Duodenal mucosa (tissue), 2 donors: ENCODE data around the gene CWC25.
A peak's percentile ranks its signal among the peaks of the same experiment; 100 is the strongest.
"Not testable (repeated sequence)": the region's sequence is repeated elsewhere in the genome, so short reads cannot be mapped to it uniquely, and the experiment has no call there.

Experiments used
- H3K27ac ChIP-seq: one replicate; pipeline ENCODE4 v1.7.0; 2013; ENCODE audit warnings: low read depth, low read length
- H3K27me3 ChIP-seq, 2 donors: one replicate each; pipeline ENCODE4 v1.7.0; 2013; ENCODE audit warnings: low read length in 2 of 2, control low read depth in 1 of 2; ENCODE audit not compliant: insufficient read depth in 2 of 2, control insufficient read depth in 1 of 2
- H3K36me3 ChIP-seq, 2 donors: one replicate each; pipeline ENCODE4 v1.7.0; 2013; ENCODE audit warnings: low read length in 2 of 2, control low read depth in 1 of 2; ENCODE audit not compliant: insufficient read depth in 2 of 2, control insufficient read depth in 1 of 2
- H3K4me1 ChIP-seq, 2 donors: one replicate each; pipeline ENCODE4 v1.7.0; 2013; ENCODE audit warnings: low read length in 2 of 2, control low read depth in 1 of 2; ENCODE audit not compliant: insufficient read depth in 2 of 2, control insufficient read depth in 1 of 2
- H3K4me3 ChIP-seq, 2 donors: one replicate each; pipeline ENCODE4 v1.7.0; 2013; ENCODE audit warnings: low read length in 2 of 2, low read depth in 1 of 2
- H3K9ac ChIP-seq, 2 donors: one replicate each; pipeline ENCODE4 v1.7.0; 2013; ENCODE audit warnings: low read length in 2 of 2, low read depth in 1 of 2
- H3K9me3 ChIP-seq, 2 donors: one replicate each; pipeline ENCODE4 v1.7.0; 2013; ENCODE audit warnings: low read length in 2 of 2, control low read depth in 1 of 2; ENCODE audit not compliant: control insufficient read depth in 1 of 2

CWC25 gene

GRCh38 chr17:38799501-38800236 is 25.5 kb downstream of the CWC25 start, which contains the start of gene PIP4K2B:
Gene PIP4K2B, minus strand, starts transcription at chr17:38799556. Its CDS starts 132 bp downstream, at chr17:38799424.
- peaks cover 3 to 31% of the 10 kb centered on the region in 2 donors for H3K36me3 ChIP-seq

GRCh38 chr17:38798614-38799500 is 26.3 kb downstream of the CWC25 start:
- Histone ChIP-seq H3K4me1 (peaks cover 34 to 36% of the 10 kb centered on the region in 2 donors), H3K4me3 (peak overlapping the region; percentile 94), H3K36me3 (peaks cover 3 to 25% of the 10 kb centered on the region in 2 donors), H3K9me3 (no peaks in the 10 kb centered on the region), H3K27ac (peak overlapping the region; percentile 54), H3K9ac (peak overlapping the region; percentile 75 to 88), H3K27me3 (no peaks in the 10 kb centered on the region)

More at GRCh38 chr17:38799501-38800236, 25.5 kb downstream of the CWC25 start, which contains the start of gene PIP4K2B:
- H3K9ac ChIP-seq = peak within 1 kb of the TSS; percentile 75 to 88
- peaks cover 34 to 36% of the 10 kb centered on the region in 2 donors for H3K4me1 ChIP-seq
- H3K4me3 ChIP-seq = peak within 1 kb of the TSS; percentile 94
- no peaks in the 10 kb centered on the region for H3K27me3 ChIP-seq
- no peaks in the 10 kb centered on the region for H3K9me3 ChIP-seq
- peak within 1 kb of the TSS; percentile 98 for H3K27ac ChIP-seq

GRCh38 chr17:38797828-38798227 is 27.3 kb downstream of the CWC25 start:
- Histone ChIP-seq H3K4me3 (peak overlapping the region; percentile 94), H3K36me3 (peaks cover 3 to 18% of the 10 kb centered on the region in 2 donors), H3K27ac (no peak overlapping the region), H3K9me3 (no peaks in the 10 kb centered on the region), H3K9ac (peak overlapping the region; percentile 39 to 75), H3K27me3 (no peaks in the 10 kb centered on the region), H3K4me1 (peaks cover 34 to 36% of the 10 kb centered on the region in 2 donors)

GRCh38 chr17:38797158-38797490 is 28.0 kb downstream of the CWC25 start:
- peaks cover 34 to 36% of the 10 kb centered on the region in 2 donors for H3K4me1 ChIP-seq
- H3K36me3 ChIP-seq = peaks cover 0 to 11% of the 10 kb centered on the region in 2 donors
- peak overlapping the region in 1 of 2 donors; percentile 75 for H3K9ac ChIP-seq
- peak overlapping the region; percentile 22 to 94 for H3K4me3 ChIP-seq
- H3K9me3 ChIP-seq = no peaks in the 10 kb centered on the region
- no peak overlapping the region for H3K27ac ChIP-seq
- no peaks in the 10 kb centered on the region for H3K27me3 ChIP-seq

- H3K27ac ChIP-seq = no peak overlapping the region
- peak overlapping the region in 1 of 2 donors; percentile 36 for H3K4me3 ChIP-seq
- H3K9me3 ChIP-seq = no peaks in the 10 kb centered on the region
- H3K9ac ChIP-seq = no peak overlapping the region
- H3K4me1 ChIP-seq = peaks cover 34 to 36% of the 10 kb centered on the region in 2 donors
- H3K27me3 ChIP-seq = no peaks in the 10 kb centered on the region
- H3K36me3 ChIP-seq = peaks cover 0 to 6% of the 10 kb centered on the region in 2 donors
Measured at GRCh38 chr17:38796451-38797157, 28.5 kb downstream of the CWC25 start.

GRCh38 chr17:38794221-38794620 is 30.9 kb downstream of the CWC25 start:
- Histone ChIP-seq H3K36me3 (peaks cover 0 to 1% of the 10 kb centered on the region in 2 donors), H3K4me1 (peaks cover 27 to 30% of the 10 kb centered on the region in 2 donors), H3K27ac (no peak overlapping the region), H3K9ac (no peak overlapping the region), H3K27me3 (no peaks in the 10 kb centered on the region), H3K4me3 (no peak overlapping the region), H3K9me3 (no peaks in the 10 kb centered on the region)

GRCh38 chr17:38791162-38791561 is 34.0 kb downstream of the CWC25 start:
- Histone ChIP-seq H3K4me1 (peaks cover 1 to 2% of the 10 kb centered on the region in 2 donors), H3K27me3 (no peaks in the 10 kb centered on the region), H3K9me3 (no peaks in the 10 kb centered on the region), H3K36me3 (peaks cover 7 to 13% of the 10 kb centered on the region in 2 donors), H3K27ac (no peak overlapping the region), H3K4me3 (no peak overlapping the region), H3K9ac (no peak overlapping the region)

- not testable (repeated sequence) for H3K27ac ChIP-seq
Measured at GRCh38 chr17:38790148-38790707, 34.9 kb downstream of the CWC25 start.

GRCh38 chr17:38789185-38789584 is 35.9 kb downstream of the CWC25 start:
- Histone ChIP-seq H3K4me1 (no peaks in the 10 kb centered on the region), H3K4me3 (no peak overlapping the region), H3K9ac (no peak overlapping the region), H3K27ac (no peak overlapping the region), H3K36me3 (peaks cover 21 to 30% of the 10 kb centered on the region in 2 donors), H3K27me3 (no peaks in the 10 kb centered on the region), H3K9me3 (no peaks in the 10 kb centered on the region)

More at GRCh38 chr17:38790148-38790707, 34.9 kb downstream of the CWC25 start:
- peaks cover 14 to 21% of the 10 kb centered on the region in 2 donors for H3K36me3 ChIP-seq
- not testable (repeated sequence) for H3K4me1 ChIP-seq, H3K4me3 ChIP-seq, H3K9ac ChIP-seq, H3K27me3 ChIP-seq, H3K9me3 ChIP-seq
